GM18526 (cell line): ENCODE results near the gene AP5M1.

Source experiments
- POLR2A ChIP-seq: IDR thresholded peaks from 3 replicates; pipeline ENCODE4 v1.6.1; 2011; ENCODE audit not compliant: insufficient read length; ENCODE audit errors: extremely low read depth

The AP5M1 gene, protein sequence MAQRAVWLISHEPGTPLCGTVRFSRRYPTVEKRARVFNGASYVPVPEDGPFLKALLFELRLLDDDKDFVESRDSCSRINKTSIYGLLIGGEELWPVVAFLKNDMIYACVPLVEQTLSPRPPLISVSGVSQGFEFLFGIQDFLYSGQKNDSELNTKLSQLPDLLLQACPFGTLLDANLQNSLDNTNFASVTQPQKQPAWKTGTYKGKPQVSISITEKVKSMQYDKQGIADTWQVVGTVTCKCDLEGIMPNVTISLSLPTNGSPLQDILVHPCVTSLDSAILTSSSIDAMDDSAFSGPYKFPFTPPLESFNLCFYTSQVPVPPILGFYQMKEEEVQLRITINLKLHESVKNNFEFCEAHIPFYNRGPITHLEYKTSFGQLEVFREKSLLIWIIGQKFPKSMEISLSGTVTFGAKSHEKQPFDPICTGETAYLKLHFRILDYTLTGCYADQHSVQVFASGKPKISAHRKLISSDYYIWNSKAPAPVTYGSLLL

DNA sequence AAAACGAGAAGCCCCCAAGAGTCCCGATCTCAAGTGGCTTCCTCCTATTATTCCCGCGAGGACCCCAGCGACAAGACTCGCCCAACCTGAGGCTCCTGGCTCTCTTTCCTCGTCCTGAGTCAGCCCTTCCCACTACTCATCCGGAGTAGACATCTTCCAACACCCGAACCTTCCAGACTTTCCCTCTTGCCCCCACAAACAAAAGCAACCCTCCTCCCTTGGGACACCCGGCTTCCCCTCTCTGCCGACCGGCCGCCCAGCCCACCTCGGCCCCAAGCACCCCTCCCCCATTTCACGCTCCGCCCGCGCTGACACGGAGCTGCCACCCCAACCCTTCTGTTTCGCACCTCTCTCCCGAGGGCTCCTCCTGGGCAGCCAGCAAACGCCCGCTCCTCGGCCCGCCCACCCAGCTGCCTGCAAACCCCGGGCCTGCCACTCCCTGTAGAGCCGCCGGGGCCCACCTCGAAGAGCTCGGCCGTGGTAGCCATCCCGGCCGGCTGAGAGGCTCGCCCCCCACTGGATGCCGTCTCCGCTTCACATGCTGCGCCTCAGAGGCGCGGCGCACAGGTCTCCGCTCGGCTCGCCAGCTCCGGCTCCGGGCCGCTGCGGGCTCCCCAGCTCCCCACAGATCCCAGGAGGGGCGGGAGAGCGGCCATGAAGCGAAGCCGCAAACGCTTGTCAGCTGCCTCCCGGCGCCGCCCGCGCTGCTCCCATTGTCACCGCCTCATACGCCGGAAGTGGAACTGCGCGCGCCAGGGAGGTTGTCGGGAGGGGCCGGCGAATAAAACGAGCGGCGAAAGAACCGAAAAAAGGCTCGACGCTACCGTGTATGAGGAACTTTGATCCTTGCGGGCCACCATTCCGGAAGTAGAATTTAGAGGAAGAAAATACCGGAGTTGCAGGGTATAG, at the start of gene AP5M1, which contains the start of gene EXOC5:
AP5M1 (plus strand) TSS at position 811 of the 909 bp plus-strand sequence. CDS start 344 bp downstream, outside the sequence.
EXOC5 (minus strand) TSS at position 745 of the 909 bp plus-strand sequence; CDS start at position 488, 257 bp downstream.
- TF ChIP-seq POLR2A = peak; percentile 80

DNA sequence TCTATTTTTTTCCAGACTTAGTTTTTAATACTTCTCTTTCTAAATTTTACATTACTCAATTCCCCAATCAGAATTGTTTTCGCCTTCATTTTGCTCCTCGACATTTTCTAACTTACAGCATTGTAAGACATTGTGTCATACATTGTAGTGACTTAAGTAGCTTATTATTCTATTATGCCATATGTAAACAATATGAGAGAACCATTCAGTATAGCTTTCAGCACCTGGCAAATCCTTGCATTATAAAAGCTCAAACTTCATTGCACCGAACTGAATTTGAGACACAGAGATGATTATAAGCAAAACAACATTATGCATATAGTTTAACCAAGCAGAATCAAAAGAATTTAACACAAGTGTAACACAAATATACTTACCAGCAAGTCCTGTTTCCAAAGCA, 46.8 kb upstream of the AP5M1 start:
- TF ChIP-seq POLR2A = no peak

DNA sequence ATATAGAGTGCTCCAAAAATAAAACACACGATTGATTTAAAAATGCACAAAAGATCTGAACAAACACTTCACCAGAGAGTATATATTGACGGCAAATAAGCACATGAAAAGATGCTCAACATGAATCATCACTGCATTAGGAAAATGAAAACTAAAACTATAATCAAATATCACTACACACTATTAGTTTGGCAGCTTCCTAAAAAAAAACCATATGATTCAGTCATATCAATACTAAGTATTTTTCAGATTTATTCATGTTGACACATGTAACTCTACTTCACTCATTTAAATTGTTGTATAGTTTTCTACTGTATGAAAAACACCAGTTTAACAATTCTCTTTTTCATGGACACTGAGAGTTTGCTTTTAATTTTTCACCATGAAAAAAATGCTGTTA, 41.7 kb upstream of the AP5M1 start:
- TF ChIP-seq POLR2A = no peak

DNA sequence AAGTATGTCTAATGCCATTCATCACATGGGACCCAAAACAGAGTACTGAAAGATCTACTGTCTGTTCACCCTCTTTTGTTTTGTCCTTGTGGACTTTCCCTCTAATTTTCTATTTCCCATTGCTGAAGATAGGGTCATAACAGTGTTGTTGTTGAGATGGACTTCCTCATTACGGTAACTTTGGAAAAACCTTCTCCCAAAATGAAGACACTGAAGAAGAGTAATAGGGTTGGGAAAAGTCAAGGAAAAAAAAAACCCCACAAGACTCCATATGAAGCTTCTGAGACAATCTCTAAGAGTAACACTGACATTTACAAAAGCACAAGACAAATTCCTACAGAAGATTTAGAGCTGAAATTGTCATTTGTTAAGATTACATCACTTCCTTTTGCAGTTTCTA, 36.8 kb upstream of the AP5M1 start:
- no peak for TF ChIP-seq POLR2A

DNA sequence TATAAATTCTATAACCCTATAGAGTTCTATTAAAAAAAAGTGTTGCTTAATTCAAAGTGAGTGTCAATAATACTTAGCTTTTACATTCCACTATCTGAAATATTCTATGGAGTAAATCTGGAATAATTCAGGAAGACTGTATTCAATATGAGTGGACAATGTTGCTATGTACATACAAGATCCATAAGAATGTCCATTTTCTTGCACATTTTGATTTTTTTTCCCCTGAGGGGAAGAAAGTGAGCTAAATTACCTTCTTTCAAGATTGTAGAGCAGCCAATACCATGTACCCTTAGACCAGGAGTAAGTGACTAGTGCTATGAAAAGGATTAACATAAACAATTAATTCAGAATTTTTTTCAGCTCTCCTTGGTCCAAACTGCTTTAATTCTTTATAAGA, 25.5 kb upstream of the AP5M1 start:
- TF ChIP-seq POLR2A = no peak

DNA sequence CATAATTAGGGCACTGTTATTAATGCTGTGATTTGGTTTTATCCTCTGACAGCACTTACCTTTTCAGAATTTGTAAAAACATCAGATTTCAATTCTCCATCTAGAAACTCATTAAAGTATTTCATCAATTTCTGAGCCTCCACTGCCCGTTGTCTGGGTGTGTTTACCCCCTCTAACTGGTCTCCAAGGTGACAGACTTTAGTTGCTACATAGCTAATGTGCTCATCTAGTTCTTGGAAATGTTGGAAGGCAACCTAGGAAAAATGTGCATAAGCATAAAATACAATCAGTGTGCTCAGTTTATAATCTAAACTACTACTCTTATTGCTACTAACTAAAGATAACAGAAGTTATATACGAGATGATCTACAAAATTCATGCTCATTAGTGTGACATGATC, 24.7 kb upstream of the AP5M1 start:
- no peak for TF ChIP-seq POLR2A

DNA sequence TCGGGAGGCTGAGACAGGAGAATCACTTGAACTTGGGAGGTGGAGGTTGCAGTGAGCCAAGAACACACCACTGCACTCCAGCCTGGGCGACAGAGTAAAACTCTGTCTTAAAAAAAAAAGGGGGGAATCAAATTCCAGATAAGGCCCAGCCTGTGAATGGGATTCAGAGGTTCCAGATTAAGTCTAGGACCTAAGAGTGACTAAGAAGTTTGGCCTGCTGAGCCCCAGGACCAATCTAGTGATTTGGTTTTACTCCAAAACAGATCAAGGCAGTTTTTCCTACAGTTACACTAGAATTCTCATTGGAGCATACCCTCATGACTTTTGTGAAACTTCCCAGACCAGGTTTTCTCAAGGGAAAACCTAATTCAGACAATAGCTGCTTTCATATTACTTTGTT, 22.8 kb upstream of the AP5M1 start:
- no peak for TF ChIP-seq POLR2A

DNA sequence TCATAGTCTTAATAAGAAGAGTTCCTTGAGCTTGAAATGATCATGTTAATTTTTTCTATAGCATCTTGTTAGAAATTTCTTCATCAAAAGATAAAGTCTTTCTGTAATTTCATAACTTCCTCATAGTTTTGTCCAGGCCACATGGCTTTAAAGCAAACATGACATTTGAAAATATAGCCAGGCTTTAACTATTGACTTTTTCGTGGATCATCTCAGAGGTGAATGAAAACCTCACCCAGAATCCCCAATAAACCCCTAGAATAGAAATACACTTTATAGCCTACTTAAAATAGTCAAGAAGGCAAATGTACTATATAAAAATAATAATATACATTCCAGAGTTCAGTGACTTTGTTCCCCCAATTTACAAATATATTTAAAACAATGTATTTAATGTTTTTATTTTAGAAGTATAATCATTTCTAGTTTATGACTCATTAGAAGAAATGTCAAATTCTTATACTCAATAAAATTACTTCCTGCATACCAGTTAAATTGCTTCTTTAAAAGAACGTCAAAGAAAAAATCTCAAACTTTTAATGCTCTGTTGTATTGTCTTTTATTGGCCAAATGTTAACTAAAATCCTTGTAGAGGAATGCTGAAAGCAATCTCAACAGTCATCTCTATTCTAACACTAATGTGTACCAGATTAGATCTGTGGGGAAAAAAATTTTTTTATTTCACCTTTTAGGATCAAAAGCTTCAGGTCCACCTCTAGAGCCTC, 21.7 kb upstream of the AP5M1 start:
- TF ChIP-seq POLR2A = no peak

DNA sequence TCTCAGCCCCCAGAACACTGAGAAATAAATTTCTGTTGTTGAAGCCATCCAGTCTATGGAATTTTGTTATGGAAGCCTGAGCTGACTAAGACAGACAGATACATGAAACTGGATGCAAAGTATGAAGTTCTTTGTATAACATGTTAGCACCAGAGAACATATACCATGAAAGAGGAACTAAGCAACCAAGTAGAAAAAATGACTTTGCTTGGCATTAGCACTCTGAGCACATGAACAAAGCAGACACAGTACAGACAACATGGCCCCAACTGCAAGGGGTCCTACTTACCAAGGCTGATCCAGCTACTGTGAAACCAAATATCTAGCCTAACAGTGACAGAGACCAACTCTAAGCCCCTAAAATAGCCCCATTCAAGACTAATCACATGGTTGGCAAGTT, 13.9 kb upstream of the AP5M1 start:
- no peak for TF ChIP-seq POLR2A

DNA sequence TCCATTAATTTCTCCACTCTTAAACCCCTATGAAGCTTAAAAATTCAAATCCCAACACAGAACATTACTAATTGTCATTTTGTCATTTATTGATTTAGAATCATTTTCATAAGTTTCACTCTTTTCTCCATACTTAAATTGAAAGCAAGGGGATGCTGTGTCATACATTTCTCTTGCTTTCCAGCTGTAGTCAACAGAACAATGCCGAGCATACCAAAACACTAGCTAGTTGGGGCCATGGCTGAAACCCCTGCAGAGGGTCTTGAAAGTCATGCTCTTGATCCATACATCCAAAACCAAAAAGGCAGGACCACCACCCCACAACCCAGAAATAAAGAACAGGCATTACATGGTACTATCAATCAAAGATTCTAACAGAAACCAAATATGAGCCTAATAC, 9.1 kb upstream of the AP5M1 start:
- no peak for TF ChIP-seq POLR2A

DNA sequence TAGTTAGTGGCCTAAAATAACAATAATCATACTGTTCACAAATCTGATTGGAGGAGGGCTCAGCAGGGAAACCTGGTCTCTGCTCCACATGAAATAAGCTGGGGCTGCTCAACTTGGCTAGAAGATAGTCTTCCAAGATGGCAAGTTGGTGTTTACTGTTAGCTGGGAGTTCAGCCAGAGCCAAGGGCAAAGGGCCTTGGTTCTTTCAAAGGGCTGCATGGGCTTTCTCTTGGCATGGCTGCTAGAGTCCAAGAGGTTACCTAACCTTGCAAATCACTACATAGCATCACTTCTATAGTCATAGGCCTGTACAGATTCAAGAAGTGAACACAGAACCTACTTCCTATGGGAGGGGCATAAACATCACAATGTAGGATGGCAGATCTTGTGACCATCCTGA, 7.2 kb upstream of the AP5M1 start:
- no peak for TF ChIP-seq POLR2A

DNA sequence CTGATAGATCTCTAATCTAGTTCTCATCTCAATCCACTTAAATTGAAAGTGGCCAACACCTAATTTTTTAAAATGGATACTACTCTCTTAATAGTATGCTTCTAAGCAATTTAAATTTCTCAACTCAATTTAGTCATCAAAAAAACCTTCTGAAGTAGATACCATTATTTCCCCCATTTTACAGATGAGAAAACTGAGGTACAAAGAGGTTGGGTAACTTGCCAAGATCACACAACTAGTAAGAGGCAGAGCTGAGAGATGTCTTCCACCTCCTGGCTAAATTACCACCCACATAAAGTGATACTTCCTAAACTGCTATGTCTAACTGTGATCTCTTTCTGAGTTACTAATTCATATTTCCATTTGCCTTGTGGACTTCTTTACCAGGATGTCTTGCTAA, 6.7 kb upstream of the AP5M1 start:
- no peak for TF ChIP-seq POLR2A

DNA sequence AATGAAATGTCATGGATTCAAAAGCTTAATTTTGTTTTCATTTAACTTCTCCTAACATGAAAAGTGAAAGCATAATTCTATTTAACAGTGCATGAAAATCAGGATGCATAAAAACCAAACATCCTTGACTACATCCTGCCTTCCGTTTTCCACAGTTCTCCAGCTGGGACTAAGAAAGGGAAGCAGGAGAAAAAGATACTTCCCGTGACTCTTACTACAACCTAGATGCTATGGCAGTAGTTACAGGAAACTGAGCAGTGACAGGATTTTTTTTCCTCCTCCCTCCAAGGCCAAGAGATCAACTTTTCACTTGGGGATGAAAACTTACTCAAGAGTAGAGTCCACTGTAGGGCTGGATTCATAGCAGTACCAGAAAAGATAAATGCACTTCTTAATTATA, 2.7 kb upstream of the AP5M1 start:
- TF ChIP-seq POLR2A = no peak

DNA sequence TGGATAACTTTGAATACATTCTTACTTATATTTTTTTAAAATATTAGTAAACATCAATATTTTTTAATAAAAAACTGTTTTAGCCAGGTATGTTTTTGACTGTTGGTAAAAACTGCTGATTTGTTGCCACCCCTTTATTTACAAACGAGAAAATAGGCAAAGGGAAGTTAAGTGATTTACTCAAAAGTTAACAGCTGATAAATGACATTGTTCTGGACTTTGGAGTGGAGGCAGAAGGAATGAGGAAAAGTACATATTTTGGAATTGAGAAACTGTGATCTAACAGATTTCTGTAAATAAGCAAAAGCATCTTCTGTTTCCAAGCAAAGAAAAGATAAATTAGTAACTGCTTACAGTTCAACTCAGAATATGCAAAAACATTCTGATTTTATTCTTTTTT, 4.5 kb downstream of the AP5M1 start:
- TF ChIP-seq POLR2A = no peak

DNA sequence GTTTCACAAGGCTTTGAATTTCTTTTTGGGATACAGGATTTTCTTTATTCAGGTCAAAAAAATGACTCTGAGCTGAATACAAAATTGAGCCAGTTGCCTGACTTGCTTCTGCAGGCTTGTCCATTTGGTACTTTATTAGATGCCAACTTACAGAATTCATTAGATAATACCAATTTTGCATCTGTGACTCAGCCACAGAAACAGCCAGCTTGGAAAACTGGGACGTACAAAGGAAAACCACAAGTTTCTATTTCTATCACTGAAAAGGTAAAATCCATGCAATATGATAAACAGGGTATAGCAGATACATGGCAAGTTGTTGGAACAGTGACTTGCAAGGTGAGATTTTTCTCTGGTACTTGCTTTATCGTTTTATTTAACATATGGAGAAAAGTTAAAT, 5.8 kb downstream of the AP5M1 start:
- no peak for TF ChIP-seq POLR2A
